Measurements from ENCODE around the gene NABP1.

Gene NABP1

GRCh38 chr2:191686066-191686465 is 8.1 kb downstream of the NABP1 start:
- DNase-seq: no peak

- no peak for DNase-seq
Measured at GRCh38 chr2:191686729-191687128, 8.8 kb downstream of the NABP1 start.

GRCh38 chr2:191687867-191688266 is 9.9 kb downstream of the NABP1 start:
- no peak for DNase-seq

DNA sequence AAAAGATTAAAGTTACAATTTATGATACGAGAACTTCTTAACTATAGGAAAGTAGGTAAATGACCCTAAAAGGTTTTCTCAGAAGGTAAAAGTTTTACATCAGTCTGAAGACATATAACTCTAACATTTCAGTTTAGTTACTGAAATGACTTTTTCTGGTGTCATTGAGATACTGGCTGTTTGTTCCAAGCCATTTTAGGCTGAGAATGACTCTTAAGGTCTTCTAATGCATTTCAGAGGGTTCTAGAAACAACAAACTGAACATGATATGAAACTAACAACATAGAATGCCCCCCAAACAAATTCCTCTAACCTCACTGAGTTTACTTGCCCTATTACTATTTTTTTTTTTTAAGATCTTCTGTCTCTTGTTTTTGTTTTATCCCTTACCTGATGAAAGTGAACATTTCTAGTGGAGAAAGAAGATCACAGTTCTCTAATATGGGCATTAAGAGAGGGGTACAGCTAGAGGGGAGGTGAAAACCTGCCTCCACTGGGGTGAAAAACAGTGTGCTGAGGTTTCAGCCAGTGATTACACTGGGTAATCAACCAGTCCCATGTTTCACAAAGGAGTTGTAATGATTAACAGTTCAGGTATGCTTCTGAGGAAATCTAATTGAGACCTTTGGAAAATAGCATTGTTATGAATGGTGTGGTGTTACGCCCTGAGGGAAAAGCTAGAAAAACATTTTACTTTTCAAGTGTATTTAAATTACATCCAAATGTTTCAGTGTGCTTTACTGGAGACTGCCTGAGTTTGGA is 11.2 kb downstream of the NABP1 start:
- no peak for DNase-seq

GRCh38 chr2:191690327-191690726 is 12.4 kb downstream of the NABP1 start:
- DNase-seq: no peak

DNA sequence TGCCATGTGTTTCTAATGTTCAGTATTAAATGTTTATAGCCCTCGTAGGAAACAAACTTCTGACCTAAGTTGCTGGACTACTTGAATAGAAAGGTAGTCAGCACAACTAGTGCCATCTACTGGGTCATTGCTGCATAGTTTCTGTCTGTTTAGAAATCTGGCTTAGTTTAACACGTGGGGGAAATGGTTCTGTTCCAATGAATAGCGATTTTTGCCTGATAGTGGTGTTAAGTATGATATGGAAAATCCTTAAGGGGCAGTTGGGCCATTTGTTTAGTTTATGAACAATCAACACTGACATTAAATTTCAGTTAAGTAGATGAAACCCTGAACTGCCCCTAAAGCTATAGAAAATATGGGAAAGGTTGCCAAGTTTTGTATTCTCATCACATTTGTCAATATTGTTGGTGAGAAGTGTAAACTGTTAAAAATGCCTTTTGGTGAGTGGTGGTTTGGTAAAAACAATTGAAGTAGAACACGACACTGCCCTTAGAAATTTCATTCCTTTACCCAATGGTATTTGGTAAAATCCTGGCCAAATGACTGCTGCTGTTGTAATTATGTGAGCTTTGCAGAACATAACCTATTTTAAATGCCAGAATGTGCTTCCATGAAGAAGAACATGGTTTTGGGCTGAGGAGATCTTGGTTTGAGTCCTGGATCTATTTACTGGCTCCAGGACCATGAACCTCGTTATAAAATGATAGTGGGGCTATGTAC is 13.2 kb downstream of the NABP1 start:
- peak; percentile 81 for DNase-seq

GRCh38 chr2:191691898-191692297 is 14.0 kb downstream of the NABP1 start:
- DNase-seq: no peak

- DNase-seq: no peak
Measured at GRCh38 chr2:191692502-191693115, 14.7 kb downstream of the NABP1 start.

DNA sequence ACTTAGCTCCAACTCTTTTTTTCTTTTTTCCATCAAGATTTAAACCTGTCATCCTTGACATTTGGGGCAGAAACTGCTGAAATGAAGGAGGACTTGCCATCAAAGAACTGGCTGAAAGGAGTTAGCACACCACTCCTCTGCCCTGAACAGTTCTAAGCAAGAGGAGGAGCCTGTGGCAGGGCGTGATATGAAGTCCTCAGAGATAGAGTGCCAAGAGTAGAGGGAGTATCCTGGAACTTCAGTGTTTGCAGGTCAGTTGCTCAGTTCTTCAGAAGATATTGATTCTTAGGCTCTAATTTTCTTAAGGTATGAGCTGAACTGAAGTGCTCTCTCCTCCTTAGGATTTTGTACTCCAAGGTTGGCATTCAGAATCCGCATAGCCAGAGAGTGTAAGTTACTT is 15.2 kb downstream of the NABP1 start:
- DNase-seq: no peak

DNA sequence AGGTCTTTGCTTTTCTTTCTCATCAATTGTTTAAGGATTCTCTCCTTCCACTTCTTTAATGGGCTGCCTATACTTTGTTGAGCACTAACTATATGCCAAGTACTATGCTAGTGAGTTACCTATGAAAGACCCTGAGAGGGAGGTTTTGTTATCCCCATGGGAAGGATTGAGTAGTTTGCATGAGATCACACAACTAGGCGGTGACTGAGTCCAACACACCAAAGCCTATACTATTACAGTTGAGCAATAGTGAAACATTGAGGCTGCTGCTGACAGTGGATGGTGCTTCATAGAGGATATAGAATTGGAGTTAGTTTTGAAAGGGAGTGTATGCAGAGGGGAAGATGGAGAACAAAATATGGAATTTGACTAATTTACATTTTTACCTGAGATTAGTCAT is 15.8 kb downstream of the NABP1 start:
- no peak for DNase-seq

DNA sequence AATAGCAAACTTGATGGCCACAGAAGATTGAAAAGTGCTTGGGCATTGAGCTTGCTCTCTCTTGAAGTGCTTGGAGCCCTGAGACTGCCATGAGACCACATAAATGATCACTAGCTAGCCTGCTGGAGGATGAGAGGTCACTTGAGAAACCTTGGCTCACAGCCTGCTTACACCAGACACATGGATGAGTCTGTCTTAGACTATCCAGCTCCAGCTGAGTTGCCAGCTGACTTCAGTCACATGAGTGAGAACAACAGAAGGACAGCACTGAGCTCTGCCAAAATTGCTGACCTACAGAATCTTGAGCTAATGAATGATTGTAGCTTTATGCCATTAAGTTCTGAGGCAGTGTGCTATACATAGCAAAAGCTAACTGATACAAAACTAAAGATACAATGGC is 18.1 kb downstream of the NABP1 start:
- DNase-seq: no peak

- no peak for DNase-seq
Measured at GRCh38 chr2:191696966-191697365, 19.0 kb downstream of the NABP1 start.

GRCh38 chr2:191697870-191698269 is 19.9 kb downstream of the NABP1 start:
- no peak for DNase-seq

DNA sequence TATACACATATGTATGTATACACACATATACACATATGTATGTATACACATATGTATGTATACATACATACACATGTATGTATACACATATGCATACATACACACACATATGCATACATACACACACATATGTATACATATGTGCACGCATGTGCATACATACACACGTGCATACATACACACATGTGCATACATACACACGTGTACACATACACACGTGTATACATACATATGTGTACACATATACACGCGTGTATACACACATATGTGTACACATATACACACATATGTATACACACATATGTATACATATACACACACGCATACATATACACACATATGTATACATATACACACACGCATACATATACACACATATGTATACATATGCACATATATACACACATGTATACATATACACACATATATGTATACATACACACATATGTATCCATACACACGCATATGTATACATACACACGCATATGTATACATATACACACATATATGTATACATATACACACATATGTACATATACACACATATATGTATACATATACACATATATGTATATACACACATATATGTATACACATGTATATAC is 21.5 kb downstream of the NABP1 start:
- peak; percentile 33 for DNase-seq

GRCh38 chr2:191701029-191701428 is 23.1 kb downstream of the NABP1 start:
- DNase-seq: no peak

GRCh38 chr2:191701696-191702095 is 23.8 kb downstream of the NABP1 start:
- no peak for DNase-seq

DNA sequence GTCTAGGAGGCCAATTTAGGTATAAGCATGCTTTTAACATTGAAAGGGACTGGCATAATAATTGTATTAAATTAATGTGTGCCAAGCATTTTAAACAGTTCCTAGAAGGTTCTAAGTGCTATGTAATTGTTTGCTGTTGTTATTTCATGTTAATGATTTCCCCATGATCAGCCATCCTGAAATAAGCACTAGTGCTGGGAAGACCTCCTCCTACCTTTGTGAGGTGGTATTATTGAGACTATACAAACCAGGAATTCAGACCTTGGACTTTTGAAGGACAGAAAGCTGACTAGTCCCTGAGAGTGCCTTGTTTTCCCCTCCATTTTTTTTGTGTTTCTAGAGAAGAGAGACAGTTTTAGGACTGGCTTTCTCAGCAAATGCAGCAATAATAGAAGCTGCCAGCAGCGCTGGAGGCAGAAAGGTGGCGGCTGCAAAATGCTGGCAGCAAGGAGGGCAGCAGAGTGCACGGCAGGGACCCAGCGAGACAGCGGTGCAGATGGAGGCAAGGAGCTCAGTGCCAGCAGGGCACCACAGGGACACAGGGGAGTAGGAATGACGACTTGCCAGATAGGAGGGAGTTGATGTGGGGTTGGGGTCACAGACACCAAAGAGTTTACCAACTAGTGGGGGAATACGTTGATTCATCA is 25.3 kb downstream of the NABP1 start:
- no peak for DNase-seq

DNA sequence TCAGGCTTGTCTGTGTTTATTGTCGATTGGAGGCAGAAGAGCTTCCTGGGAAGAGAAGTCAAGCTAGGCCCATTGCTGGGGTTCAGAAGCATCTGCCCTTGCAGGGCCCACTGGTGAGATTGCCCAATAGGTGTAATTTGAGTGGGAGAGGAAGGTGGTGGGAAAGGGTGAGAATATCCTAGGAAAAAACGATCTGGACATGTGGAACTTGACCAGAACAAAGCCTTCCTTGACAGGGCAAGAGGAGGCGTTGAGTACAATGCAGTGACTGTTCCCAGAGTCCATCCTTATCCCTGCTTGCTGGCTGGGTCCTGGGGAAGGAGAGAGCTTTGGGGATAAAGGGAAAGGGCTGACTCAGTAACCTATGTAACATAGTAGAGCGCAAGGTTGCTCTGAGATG is 27.1 kb downstream of the NABP1 start:
- DNase-seq: no peak

DNA sequence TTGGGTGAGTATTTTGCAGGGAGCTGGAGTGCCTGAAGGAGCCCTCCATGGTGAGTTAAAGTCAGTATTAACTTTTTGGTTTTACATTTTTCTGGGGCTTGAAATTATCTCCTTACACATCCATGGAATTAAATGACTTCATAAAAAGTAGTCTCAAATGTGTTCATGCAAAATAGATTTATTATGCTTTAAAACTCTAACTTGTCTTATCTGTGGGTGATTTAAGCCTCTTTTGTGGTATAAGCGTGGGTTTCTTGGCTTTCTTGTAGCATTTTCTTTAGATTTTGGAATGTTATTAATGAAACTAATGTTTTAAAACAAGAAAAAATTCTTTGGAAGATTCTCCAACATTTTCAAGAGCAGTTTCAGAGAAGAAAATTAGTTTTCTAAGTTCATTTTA is 27.8 kb downstream of the NABP1 start:
- no peak for DNase-seq

DNA sequence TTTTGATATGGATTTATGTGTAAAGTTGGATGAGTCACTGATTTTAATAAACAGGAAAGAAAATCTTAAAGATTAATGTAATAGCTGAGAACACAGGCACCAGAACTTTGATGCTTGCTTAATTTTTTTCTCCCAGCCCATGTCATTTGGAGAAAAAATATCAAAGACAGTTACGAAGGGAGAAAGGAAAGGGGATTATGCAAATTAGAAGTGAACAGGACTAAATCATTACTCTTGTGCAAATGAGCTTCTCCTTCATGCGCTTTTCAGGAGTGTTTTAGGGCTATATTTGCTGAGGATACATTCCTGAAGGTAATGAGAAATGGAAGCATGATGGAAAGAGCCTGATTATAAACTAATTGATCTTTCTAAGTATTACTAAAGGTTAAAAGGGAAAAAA is 28.9 kb downstream of the NABP1 start:
- DNase-seq: no peak

- no peak for DNase-seq
Measured at GRCh38 chr2:191707542-191707941, 29.6 kb downstream of the NABP1 start.

GRCh38 chr2:191710411-191710900 is 32.5 kb downstream of the NABP1 start:
- DNase-seq: no peak

GRCh38 chr2:191711621-191712020 is 33.7 kb downstream of the NABP1 start:
- no peak for DNase-seq
